Stimulated activated CD4-positive, alpha-beta T cell treated with anti-CD3 and anti-CD28 coated beads, Interleukin-1b, Interleukin-23, amount 100 ng/mL, for 4 hours (primary cell): ENCODE measurements around the gene USP40.

Experiments used
- DNase-seq, 2 donors: peaks; one replicate each; pipeline ENCODE4 v3.0.0-alpha.2; 2020; ENCODE audit warnings: low read depth in 2 of 2

The USP40 gene

DNA sequence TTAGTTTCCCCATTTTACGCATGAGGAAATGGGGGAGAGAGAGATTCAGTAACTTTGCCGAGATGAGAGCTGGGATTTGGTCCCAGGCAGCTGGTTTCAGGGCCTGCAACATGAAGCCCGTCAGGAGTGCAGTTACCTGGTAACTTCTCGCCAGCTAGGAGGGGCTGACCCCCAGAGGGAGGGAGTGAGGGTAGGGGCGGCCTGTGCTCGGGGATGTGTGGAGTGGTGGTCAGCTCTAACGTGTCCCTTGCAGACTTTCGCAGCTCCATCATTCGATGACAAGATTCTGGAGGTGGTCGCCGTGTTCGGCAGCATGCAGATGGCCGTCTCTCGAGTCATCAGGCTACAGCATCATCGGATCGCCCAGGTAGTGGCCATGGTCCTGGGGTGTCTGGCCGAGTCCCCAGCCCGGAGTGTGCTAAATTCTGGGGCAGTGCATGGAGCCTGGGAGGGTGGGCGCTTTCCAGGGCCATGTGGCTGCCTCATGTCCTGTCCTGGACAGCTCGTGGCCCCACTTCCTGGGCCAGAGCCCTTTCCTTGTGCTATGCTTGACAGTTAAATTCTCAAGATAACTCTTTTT is 108.5 kb downstream of the USP40 start:
- no peak for DNase-seq

DNA sequence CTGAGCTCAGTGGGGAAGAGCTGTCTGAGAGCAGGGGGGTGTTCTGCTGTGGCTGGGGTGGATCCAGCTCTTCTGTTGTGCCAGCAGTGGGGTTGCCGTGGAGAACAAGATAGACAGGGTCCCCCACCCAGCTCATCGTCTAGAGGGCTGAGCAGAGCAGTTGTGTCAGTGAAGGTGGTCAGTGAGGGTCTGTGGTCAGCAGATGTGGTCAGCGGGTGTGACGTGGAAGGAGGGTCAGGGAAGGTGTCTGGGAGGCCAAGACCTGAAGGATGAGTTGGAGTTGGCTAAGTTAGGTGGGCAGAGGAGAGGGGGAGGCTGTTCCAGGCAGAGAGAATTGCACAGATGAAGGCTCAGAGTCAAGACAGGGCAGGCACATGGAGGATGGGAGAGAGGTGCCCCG is 109.2 kb downstream of the USP40 start:
- DNase-seq: no peak

DNA sequence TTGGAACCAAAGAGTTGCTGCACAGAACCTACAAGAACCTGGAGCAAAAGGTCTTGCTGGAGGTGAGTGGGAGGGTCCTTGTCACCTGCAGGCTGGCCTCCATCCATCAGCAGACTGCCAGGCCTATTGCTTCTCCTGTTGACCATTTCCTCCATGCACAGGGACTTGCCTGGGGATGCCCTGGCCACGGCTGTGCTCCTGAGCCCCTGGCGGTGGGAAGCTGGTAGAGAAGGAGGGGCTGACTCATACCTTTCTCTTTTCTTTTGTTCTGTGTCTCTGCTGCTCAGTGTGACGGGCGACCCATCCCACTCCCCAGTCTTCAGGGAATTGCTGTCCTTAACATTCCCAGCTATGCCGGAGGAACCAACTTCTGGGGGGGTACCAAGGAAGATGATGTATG is 109.6 kb downstream of the USP40 start:
- no peak for DNase-seq

DNA sequence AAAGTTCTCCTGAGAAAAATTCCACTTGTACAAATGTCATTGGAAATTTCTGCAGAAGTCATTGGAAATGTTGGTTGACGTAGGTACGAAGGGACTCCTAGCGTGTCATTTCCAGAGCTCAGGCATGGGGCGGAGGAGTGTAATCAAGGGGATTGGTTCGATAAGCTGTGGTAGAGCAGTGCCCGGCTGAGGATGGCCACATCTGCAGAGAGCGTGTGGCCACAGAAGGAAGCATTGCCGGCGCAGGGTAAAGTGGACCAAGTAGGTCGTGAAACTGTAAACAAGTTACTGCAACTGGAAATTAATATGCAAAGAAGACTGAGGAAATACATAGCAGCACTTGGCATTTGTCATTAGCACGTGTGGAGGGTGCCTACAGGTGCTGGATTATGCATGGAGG is 110.5 kb downstream of the USP40 start:
- DNase-seq: no peak

DNA sequence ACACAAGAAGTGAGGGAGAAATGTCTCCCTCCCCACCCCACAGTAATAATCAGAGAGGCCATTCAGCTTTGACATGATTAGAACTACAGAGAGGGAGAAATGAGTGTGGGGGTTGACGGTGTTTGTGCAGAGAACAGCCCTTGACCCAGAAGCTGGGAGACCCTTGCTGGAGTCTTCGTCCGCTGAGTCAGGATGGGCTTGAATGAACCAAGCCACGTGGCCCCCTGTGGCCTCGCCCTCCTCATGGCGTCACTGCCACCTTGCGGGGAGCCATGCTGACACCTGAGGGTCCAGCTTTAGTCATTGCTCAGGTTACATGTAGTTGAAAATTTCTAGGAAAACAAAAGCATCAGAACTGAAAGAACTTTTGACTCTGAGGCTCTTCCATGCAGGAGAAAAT is 111.1 kb downstream of the USP40 start:
- no peak for DNase-seq

DNA sequence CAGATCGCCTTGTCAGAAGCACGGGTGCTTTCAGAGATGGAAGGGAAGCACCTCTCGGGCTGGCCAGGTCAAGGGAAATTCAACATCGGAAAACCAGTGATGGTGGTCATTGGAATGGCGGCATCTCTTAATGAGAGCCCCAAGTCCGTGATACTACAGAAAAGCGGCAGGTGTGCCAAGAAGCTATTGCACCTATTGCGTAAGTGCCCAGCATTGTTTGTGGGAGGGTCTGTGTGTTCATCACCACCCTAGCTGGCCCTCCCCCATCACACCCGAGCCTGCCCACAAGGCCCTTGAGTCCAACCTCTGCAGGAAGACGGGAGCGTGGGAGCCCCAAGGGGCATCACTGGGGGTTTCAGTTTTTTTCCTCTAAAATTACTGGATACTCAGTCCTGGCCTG is 111.6 kb downstream of the USP40 start:
- no peak for DNase-seq

DNA sequence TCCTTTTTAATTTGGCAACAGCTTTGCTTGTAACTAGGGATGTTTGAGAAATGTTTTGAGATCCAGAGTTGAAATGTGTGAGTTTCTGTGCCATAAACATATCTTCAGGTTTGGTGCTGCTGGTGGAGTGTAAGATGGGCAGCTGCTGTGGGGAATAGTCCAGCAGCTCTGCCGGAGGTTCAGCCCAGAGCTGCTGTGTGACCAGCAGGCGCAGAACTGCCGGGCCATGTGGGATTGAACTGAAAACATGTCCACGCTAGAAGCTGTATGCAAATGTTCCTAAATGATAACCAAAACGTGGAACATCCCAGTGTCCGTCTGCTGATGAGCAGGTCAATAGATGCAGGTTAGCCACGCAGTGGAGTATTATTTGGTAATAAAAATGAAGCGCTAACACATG is 112.7 kb downstream of the USP40 start:
- no peak for DNase-seq

DNA sequence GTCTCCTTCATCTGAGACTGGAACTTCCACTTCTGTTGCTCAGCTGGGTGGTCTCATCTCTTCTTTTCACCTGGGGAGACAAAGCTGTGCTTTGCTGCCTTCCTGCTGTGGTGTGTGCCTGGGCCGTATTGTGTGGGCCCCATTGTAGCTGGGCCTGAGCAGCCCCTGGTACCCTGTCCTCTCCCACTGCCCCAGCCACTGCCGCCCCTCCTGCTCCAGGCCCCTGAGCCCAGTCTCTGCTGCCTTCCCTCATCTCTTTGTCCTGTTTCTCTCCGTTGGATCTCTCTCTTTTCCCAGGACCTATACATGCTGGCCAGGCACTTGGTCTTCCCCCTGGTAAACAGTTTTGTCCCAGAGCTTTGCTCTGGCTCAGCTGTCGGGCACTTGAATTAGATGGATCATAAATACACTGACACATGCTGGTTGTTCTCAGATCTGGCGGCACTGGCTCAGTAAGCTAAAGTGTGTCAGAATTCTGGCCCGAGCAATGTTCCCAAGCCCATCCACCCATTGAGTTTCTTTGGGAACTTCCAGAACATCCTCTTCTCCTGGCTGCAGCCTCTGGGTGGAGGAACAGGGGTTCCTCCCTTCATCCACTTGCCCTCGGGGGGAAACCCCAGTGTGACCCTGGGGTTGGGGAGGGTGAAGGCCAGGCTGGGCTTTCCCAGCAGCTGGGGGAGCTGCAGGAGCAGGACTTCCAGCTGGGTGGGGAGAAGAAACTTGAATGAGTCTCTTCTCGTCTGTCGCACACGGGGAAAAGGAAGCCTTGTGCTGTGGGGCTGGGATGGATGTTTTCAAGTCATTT is 113.3 kb downstream of the USP40 start:
- no peak for DNase-seq

DNA sequence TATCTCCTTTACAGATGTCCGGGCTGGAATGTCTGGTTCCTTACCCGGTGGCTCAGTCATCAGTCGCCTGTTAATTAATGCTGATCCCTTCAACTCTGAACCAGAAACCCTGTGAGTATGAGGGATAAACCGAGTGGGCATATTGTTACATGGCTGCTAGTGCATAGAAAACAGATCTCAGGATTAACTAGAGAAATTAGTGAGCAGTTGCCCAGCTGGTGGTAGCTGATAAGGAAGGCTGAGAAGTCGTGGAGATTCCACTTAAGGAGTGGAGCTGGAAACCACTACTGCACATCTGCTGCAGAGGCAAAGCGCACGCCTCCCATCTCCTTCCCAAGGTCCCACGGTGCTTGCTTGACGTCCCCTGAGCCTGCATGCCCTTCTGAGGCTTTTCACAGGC is 114.6 kb downstream of the USP40 start:
- DNase-seq: no peak

DNA sequence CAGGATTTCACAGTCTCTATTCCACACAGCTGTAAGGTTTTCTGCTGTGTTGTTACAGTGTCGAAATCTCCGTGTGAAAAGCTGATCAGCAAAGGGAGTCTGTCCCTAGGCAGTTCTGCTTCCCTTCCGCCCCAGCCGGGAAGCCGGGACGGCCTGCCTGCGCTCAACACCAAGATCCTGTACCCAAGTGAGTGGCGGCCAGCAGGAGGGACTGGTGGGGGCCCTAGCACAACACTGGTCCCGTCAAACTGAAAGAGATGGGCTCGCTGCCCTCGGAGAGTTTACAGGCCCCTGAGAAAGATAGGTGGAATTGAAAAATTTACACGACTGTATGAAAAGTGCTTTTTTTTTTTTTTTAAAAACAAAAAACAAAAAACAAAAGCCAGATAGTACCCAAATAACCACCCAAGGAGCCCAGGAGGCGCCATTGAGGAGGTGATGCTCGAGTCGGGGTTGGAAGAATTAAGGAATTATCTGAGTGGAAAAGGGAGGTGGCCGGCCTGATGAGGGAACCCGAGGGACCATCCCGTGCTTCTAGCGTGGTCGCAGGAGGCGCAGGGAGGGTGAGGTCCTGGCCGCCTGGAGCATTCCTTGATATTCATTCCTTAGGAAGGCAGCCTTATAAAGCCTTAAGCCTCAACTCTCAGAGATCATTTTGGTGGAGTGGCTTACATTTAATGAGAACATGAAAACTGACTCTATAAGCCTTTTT is 115.6 kb downstream of the USP40 start:
- DNase-seq: no peak

DNA sequence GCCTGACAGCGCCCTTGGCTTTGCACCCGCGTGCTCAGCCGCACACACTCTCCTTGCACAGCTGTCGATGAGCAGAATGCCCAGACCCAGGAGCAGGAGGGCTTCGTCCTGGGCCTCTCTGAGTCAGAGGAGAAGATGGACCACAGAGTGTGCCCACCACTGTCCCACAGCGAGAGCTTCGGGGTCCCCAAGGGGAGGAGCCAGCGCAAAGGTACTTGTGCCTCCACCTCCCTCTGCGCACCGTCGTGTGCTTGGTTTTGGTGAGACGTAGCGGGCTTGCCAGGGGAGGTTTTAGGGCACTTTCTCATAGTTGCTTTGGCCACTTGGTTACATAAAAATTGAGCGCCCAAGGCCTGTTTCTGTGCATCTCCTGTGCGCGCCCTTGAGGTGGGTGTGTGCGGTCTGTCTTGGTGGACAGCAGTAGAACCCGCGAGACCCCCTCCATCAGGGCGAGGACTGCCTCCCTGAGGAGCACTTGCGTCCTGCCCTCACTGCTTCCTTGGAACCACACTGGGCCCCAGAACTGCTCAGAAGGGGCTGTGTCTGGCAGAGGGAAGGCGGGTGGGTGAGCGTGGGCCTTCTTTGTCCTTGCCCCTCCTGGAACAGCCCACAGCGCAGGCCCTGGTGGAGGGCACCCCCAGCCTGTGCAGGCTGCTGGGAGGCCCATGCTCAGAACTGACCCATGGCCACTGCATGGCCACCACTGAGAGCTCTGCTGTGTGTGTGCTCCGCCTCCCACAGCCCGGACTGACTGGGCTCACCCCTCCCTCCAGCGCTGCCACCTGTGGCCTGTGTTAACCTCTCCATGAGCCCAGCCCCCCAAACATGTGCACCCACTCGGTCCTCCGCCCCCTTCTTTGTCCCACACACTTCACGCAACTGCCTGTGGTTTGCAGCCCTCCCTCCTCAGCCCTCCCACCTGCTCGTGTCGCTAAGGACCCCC is 116.4 kb downstream of the USP40 start:
- no peak for DNase-seq

DNA sequence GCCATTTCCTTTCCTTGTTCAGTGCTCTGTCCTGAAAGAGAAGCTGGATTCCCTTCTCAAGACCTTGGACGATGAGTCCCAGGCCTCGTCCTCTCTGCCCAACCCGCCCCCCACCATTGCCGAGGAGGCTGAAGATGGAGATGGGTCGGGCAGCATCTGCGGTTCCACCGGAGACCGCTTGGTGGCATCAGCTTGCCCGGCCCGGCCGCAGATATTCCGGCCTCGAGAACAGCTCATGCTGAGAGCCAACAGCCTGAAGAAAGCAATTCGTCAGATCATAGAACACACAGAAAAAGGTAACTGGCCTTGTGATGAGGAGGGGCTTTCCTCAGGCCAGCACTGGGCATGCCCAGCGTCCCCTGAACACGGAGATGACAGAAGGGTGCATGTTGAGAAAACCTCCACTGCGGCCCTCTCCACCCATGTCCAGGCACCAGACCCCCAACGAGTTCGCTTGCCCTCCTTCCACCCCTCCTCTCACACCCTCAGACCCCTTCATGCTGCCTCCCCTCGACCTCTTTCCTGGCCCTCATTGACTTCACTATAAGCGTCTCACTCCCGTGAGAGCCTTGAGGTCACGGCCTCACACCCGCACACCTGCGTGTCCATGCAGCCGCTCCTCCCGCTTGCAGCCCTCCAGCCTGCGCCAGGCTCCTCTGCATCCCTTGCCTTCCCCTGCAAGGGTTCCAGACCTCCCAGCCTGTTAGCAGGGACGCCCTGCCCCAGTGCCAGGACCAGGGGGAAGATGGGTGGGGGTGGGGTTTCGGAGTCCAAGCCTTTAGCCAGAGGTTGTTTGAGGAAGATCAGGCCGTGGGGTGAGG is 117.3 kb downstream of the USP40 start:
- no peak for DNase-seq

DNA sequence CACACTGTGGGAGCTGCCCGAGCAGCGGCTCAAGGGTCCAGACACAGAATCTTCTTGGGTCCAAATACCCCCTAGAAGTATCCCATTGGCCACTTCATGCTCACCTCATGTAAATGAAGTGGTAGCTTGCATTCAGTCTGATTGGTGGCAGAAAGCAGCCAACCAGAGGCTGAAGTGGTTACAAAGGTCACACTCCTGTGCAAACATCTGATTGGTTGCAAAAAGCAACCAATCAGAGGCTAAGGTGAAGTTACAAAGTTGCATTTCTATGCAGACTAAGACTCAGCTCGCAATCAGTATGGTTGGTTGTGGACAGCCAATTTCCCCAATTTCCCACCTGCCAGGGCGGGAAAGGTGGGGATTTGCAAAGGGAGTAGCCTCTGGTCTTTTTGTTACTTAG is 118.0 kb downstream of the USP40 start:
- no peak for DNase-seq

DNA sequence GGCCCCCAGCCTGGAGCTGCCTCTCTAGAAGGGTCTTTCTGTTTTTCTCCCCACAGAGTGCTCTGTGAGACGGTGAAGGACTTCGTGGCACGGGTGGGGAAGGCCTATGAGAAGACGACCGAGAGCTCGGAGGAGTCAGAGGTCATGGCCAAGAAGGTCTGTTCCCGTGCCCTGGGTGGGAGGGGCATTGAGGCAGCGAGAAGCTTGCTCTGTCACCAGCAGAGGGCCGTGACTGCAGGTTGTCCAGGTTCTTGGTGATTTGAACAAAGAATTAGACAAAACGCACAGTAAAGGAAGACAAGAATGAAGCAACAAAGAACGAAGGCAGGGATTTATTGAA is 118.4 kb downstream of the USP40 start:
- DNase-seq: no peak

DNA sequence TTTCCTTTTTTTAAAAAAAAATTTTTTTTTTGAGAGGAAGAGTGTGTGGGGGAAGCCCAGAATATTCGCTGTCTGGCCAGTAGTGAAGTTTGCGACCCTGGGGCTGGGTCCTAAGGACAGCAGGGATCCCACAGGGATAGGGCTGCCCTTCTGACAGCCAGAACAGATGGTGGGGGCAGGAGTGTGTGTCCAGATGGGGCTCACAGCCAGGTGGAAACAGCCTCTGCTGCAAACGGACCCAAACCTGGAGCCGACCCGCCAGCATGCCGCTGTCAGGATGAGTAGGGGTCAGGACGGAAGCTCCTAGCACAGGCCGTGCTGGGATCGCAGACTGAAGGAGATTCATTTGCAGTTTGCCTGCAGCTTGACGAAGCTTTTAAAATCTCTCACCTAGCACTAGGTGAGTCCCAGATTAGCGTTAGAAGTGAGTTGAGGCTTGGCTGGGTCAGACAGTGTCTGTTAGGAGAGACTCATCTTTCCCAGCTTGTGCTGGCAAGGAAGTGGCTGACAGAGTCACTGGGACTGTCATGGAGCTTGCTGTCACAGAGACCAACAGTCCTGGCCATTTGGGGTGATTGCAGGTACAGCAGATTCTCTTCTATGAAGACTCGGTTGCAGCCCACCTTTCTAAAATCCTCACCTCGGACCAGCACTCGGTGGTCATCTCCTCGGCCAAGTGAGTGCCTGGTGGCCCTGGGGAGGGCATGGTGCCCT is 118.9 kb downstream of the USP40 start:
- DNase-seq: no peak

DNA sequence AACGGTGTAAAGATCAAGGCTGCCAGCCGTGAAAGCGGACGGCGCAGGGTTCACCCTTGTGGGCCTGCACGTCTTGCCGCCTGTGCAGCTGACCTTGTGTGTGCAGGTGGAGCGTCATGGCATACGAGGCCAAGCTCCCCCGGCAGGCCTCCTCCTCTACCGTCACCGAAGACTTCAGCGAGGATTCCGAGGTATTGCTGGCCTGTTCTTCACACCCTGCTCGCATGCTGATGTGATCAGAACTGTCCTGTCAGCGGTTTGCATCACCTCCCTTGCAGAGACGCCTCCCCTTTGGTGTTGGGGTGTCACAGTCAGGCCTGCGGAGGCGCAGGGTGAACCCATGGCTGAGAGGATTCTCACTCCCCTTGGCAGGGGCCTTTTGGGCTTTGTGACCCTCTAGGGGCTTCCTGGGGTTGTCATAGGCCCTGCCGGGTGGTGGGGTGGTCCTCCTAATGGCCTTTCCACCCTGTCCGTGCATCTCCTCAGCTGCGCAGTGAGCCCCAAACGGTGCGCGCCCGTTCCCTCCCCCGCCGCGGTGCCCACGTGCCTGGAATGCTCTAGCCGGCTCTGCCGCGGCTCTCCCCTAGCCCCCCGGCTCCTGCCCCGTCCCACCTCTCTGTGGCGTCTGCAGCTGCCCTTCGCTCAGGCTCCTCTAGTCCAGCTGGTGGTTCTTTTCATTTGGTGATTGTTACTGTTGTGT is 119.8 kb downstream of the USP40 start:
- DNase-seq: no peak

DNA sequence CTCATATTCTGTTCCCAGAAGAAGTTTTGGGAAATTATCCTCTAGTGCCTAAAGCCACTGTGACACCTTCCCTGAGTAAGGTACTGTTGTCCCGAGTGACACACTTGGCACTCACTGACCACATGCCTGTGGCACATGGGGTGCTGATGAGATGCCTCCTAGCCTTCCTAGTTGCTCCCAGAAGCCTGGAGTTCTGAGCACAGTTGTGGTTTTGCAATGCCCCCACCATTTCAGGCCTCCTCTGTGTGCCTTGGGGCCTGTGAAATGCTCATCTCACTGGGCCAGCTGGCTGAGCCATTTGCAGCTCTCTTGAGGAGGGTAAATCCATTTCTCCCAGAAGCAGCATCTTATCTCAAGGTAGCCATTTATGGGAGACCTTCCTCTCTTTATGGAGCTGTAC is 120.5 kb downstream of the USP40 start:
- no peak for DNase-seq

DNA sequence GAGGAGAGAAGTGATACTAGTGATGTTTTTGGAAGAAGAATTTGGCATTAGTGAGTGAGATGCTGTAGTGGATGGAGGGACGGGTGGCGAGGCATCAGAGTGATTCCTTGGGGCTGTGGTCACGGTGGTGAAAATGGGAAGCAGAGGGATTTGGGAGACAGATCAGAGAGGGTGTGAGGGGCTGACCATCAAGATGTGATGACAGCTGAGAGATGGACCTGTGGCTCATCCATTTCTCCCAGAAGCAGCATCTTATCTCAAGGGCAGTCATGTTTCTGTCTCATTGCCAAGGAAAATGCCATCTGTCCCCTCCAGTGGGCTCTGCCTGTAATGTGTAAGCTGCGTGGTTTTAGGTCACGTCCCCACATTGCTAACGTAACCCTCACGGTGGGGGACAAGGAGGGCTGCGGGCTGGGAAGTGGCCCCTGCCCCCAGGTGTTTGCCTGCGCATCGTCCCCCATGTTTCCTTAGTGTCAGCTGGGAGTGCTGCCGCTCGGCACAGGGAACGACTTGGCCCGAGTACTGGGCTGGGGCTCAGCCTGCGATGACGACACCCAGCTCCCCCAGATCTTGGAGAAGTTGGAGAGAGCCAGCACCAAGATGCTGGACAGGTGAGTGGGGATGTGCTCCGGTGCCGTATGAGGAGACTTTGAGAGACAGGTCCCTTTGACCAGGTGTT is 121.3 kb downstream of the USP40 start:
- no peak for DNase-seq

DNA sequence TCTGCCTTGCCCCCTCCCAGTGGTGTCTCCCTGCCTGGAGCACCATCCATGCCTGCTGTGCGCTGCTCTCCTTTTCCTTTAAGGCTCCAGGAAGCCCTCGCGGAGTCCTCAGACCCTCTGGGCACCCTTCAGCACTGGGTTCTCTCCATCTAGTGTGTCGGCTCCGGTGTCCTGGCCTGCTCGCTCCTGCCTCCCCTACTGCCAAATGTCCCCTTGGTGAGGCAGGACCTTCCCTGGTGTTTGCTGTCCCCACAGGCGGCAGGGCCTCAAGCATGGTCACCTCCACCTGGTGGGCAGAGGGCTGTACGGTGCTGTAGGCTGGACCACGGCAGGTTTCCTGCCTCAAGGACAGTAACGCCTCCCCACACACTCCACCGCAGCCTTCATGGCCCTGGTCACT is 122.1 kb downstream of the USP40 start:
- no peak for DNase-seq
